Right atrium auricular region (tissue), 2 donors: Measurements from ENCODE around the gene KCND3. TPM values are rescaled to one million over a fixed set of nuclear protein-coding genes. Genes with fewer than 3 reads are reported as not detected.

Experiments
- DNase-seq: peaks from one replicate; pipeline ENCODE4 v3.0.0-alpha.2; 2019; ENCODE audit warnings: low spot score
- H3K27ac ChIP-seq, 2 donors: fragments of 200-600 bp; sonication (generic); 1 replicate in 1 of 2; 2 replicates in 1 of 2; pipeline ENCODE4 v1.5.1; 2016 to 2019
- H3K27me3 ChIP-seq, 2 donors: fragments of 200-600 bp; sonication (generic); one replicate each; pipeline versions ENCODE4 v1.5.1 to v1.6.0; 2017 to 2019
- H3K36me3 ChIP-seq: fragments of 200-600 bp; sonication (generic); one replicate; pipeline ENCODE4 v1.5.1; 2016
- H3K4me1 ChIP-seq, 2 donors: fragments of 200-600 bp; sonication (generic); one replicate each; pipeline versions ENCODE4 v1.5.1 to v1.6.0; 2017 to 2019
- H3K4me3 ChIP-seq, 2 donors: fragments of 200-600 bp; sonication (generic); 1 replicate in 1 of 2; 2 replicates in 1 of 2; pipeline ENCODE4 v1.5.1; 2017 to 2019; ENCODE audit warnings: mild to moderate bottlenecking in 1 of 2, moderate library complexity in 1 of 2
- H3K9me3 ChIP-seq, 2 donors: fragments of 200-600 bp; sonication (generic); one replicate each; pipeline ENCODE4 v1.5.1; 2019
- total RNA-seq, 2 donors: library from RNA; depleted of rRNA; stranded (reverse); fragments of >200 nt; gene quantifications; one replicate each; pipeline ENCODE4 v1.1.0, GENCODE V29; 2016
- TF ChIP-seq, protein P1 (sequence below), 2 donors: fragments of 200-600 bp; sonication (generic); IDR thresholded peaks; one replicate each; pipeline ENCODE4 v1.5.1; 2019; ENCODE audit warnings: antibody characterized with exemption in 2 of 2

KCND3 gene
- total RNA-seq, 2 donors from 2014 or later = 19.6 to 24.9 TPM

DNA sequence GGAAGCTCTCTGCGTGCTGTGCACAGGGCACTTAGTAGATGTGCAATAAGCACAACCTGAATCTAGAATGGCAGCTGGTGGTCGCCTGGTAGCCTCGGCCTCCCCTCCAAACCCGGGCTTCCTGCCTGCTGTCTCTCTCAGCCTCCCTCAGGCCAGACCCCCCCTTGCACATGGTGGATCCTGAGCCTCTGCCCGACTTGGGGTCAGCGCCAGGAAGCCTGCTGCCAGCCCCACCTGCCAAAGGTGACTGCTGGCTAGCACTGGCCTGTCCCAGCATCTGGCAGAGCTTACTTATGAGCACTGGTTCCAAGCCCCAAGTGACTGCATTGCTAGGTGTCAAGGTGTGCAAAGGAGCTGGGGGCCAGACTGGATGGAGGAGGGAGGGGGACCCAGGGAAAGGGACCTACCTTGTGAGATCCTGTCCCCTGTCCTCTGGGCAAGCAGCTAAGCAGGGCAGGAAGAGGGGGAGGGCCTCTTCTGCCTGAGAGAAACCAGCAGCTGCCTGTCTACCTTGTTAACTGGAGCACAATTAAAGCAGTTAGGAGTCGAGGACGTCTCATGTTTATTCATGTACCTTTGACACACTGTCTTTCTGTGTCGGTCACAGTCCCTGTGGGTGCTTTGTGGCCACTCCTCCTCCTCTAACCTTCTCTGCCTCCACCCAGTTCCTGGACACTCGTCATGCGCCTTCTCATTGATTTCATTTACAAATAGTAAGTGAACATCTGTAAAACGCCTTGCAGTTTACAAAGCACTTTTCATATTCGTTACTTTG, 132.9 kb downstream of the KCND3 start:
- H3K9me3 ChIP-seq = no peaks in the 10 kb centered on the region
- no peaks in the 10 kb centered on the region for H3K36me3 ChIP-seq
- no peak overlapping the region for H3K4me3 ChIP-seq
- TF ChIP-seq, protein P1, sequence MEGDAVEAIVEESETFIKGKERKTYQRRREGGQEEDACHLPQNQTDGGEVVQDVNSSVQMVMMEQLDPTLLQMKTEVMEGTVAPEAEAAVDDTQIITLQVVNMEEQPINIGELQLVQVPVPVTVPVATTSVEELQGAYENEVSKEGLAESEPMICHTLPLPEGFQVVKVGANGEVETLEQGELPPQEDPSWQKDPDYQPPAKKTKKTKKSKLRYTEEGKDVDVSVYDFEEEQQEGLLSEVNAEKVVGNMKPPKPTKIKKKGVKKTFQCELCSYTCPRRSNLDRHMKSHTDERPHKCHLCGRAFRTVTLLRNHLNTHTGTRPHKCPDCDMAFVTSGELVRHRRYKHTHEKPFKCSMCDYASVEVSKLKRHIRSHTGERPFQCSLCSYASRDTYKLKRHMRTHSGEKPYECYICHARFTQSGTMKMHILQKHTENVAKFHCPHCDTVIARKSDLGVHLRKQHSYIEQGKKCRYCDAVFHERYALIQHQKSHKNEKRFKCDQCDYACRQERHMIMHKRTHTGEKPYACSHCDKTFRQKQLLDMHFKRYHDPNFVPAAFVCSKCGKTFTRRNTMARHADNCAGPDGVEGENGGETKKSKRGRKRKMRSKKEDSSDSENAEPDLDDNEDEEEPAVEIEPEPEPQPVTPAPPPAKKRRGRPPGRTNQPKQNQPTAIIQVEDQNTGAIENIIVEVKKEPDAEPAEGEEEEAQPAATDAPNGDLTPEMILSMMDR (IDR thresholded peaks at IDR 0.05) = no peak
- H3K27ac ChIP-seq = peak overlapping the region; percentile 55 to 59
- peaks cover 0 to 26% of the 10 kb centered on the region in 2 donors for H3K4me1 ChIP-seq
- DNase-seq = no peak
- H3K27me3 ChIP-seq = no peaks in the 10 kb centered on the region

DNA sequence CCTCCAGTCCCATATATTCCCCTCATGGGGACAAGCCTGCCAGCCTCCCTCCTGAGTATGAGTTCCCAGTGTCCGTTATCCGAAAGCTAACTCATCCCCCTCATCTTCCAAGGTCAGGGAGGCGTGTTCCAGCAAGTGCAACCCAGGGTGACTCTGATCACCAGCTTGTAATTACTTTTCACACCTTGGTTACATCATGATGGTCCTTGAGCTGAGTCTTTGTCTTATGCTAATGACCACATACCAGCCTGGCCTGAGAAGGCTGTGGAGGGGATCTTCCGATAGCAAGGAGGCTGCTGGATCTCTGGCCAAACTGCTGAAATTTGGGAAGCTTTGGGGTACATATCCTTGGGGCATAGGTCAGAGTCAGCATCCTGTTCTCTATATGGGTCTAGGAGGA, 134.2 kb downstream of the KCND3 start:
- peak overlapping the region in 1 of 2 donors; percentile 40 for H3K27ac ChIP-seq
- peaks cover 0 to 28% of the 10 kb centered on the region in 2 donors for H3K4me1 ChIP-seq
- no peaks in the 10 kb centered on the region for H3K9me3 ChIP-seq
- TF ChIP-seq, protein P1 (IDR thresholded peaks at IDR 0.05) = no peak
- no peaks in the 10 kb centered on the region for H3K36me3 ChIP-seq
- H3K27me3 ChIP-seq = no peaks in the 10 kb centered on the region
- no peak for DNase-seq
- no peak overlapping the region for H3K4me3 ChIP-seq

- Histone ChIP-seq H3K4me1 (peaks cover 0 to 53% of the 10 kb centered on the region in 2 donors), H3K9me3 (no peaks in the 10 kb centered on the region)
- TF ChIP-seq, protein P1 (IDR thresholded peaks at IDR 0.05) = no peak
Observed at GRCh38 chr1:111852261-111852721, 137.2 kb downstream of the KCND3 start.

DNA sequence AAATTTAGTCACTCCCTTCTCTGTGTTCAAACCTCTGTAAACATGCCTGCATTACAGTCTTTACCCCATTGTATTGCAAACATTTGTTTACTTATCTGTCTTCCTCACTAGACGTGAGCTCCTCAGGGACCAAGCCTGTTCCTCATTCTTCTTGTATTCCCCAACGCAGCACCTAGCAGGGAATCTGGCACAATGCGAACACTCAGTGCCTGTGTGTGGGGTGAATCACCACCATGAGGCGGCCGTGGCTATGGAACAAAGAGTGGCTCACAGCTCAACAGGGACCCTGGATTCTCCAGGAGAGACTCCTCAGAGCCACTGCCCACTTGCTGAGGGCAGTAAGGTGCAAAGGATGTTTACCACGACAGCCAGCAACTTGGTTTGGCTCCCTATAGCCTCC, 137.9 kb downstream of the KCND3 start:
- Histone ChIP-seq H3K27ac (peak overlapping the region; percentile 9 to 27), H3K4me3 (no peak overlapping the region)
- TF ChIP-seq, protein P1 (IDR thresholded peaks at IDR 0.05) = no peak

More at GRCh38 chr1:111852261-111852721, 137.2 kb downstream of the KCND3 start:
- no peak overlapping the region for H3K4me3 ChIP-seq
- no peaks in the 10 kb centered on the region for H3K36me3 ChIP-seq
- DNase-seq = no peak
- peak overlapping the region in 1 of 2 donors; percentile 27 for H3K27ac ChIP-seq
- no peaks in the 10 kb centered on the region for H3K27me3 ChIP-seq

DNA sequence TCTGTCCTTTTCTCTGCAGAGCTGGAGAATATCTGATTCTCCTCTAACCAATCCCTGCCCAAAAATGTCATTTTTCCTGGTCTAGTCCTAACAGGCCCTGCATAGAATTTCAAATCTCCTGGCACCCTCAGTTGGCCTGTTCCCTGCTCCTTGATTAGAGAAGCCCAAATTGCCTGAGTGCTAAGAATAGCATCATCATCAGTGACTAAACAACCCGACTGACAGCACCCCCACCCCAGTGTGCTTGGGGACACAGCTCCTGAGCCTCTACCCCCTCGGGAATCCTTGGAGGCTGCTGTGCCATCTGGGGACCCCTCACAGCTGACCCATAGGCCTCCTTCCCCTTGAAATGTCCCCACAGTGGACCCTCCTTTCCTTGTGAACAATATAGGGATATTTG, 139.4 kb downstream of the KCND3 start:
- peaks cover 0 to 50% of the 10 kb centered on the region in 2 donors for H3K4me1 ChIP-seq

More for the DNA sequence above, 137.9 kb downstream of the KCND3 start:
- H3K9me3 ChIP-seq = no peaks in the 10 kb centered on the region
- H3K36me3 ChIP-seq = no peaks in the 10 kb centered on the region
- H3K27me3 ChIP-seq = no peaks in the 10 kb centered on the region
- no peak for DNase-seq
- H3K4me1 ChIP-seq = peaks cover 0 to 49% of the 10 kb centered on the region in 2 donors

More for the DNA sequence above, 139.4 kb downstream of the KCND3 start:
- TF ChIP-seq, protein P1 (IDR thresholded peaks at IDR 0.05) = no peak
- Histone ChIP-seq H3K27me3 (no peaks in the 10 kb centered on the region), H3K27ac (peak overlapping the region; percentile 53 to 65), H3K36me3 (no peaks in the 10 kb centered on the region), H3K4me3 (no peak overlapping the region), H3K9me3 (no peaks in the 10 kb centered on the region)
- no peak for DNase-seq
